Pancreas (tissue), 10 donors: ENCODE data around the gene EMX1. TPM values are rescaled to one million over a fixed set of nuclear protein-coding genes. Genes with fewer than 3 reads are reported as not detected.

Experiments
- ATAC-seq, 4 donors: fragments of 200-7000 bp; cut with Tn5 transposase; one replicate each; pipeline versions ENCODE4 v1.8.0 to v1.9.1; 2020; ENCODE audit warnings: mild to moderate bottlenecking in 4 of 4, moderate library complexity in 4 of 4
- DNase-seq, 6 donors: peaks; one replicate each; pipeline ENCODE4 v3.0.0-alpha.2; 2020
- FAIRE-seq: peaks from 2 replicates; lab custom pipeline; 2012; peaks lifted over from hg19 to GRCh38; lab: Jason Lieb, UNC
- H3K27ac ChIP-seq, 4 donors: fragments of 200-600 bp; sonication (generic); 1 replicate in 3 of 4; 2 replicates in 1 of 4; pipeline versions ENCODE4 v1.5.0 to v1.8.0; 2020
- H3K27me3 ChIP-seq, 4 donors: fragments of 200-600 bp; one replicate each; pipeline ENCODE4 v1.8.0; 2021
- H3K36me3 ChIP-seq, 3 donors: fragments of 200-600 bp; sonication (generic) in 1 of 3; one replicate each; pipeline versions ENCODE4 v1.5.0 to v1.8.0; 2020 to 2021
- H3K4me1 ChIP-seq, 3 donors: fragments of 200-600 bp; one replicate each; pipeline ENCODE4 v1.8.0; 2021
- H3K4me3 ChIP-seq, 4 donors: fragments of 200-600 bp; sonication (generic) in 2 of 4; one replicate each; pipeline versions ENCODE4 v1.5.0 to v1.8.0; 2020 to 2021
- H3K9me3 ChIP-seq, 4 donors: fragments of 200-600 bp; one replicate each; pipeline ENCODE4 v1.8.0; 2021
- WGBS, 2 donors: extraction: QIAGEN DNeasy Blood & Tissue Kit; methylation state at CpG; one replicate each; pipeline ENCODE4 v1.1.7; 2013; 5-methylcytosine and 5-hydroxymethylcytosine counted together
- intact Hi-C, 3 donors: fragments of 100-400 bp; cut with DNase I; formaldehyde crosslinking; loops; one replicate each; pipeline versions ENCODE4 v1.11.1 to v1.14.2; 2022
- polyA plus RNA-seq, 2 donors: library from polyadenylated mRNA; stranded (reverse); fragments of 200-250 nt; gene quantifications; one replicate each; pipeline ENCODE4 v1.2.3, GENCODE V29; 2013
- total RNA-seq, 6 donors: library from RNA; stranded (reverse); fragmentation: NEBNext Ultra II Directional in 4 of 6; extraction: Animal tissue kit (Norgen Biotek cat#: 25700) in 4 of 6; gene quantifications; one replicate each; pipeline versions ENCODE4 v1.2.1 to v1.2.4, GENCODE V29; 2021 to 2023
- TF ChIP-seq, protein P1 (sequence below), 4 donors: fragments of 200-600 bp; sonication (generic) in 3 of 4; IDR thresholded peaks; one replicate each; pipeline versions ENCODE4 v1.5.0 to v1.8.0; 2021; ENCODE audit warnings: antibody characterized with exemption in 4 of 4
- donor health status: healthy with polysubstance abuse.
- donor health status: DM: no; HTN: no; CAD: no; lungs with moderate emphysema.
- donor health status: DM: no; HTN: no; CAD: no.
- donor health status: control.
- donor health status: control.
- donor health status: Bipolar disorder and iron deficiency.
- donor health status: DM: yes; HTN: yes; CAD: no.
- donor health status: DM: no; HTN: no; CAD: no.
- donor health status: DM: no; HTN: no; CAD: no.
- donor health status: DM: yes; HTN: yes; CAD: no.

The EMX1 gene
- total and polyA plus RNA-seq, 8 donors, result 0.13 to 0.37 (median 0.28) TPM; not detected in 1

DNA sequence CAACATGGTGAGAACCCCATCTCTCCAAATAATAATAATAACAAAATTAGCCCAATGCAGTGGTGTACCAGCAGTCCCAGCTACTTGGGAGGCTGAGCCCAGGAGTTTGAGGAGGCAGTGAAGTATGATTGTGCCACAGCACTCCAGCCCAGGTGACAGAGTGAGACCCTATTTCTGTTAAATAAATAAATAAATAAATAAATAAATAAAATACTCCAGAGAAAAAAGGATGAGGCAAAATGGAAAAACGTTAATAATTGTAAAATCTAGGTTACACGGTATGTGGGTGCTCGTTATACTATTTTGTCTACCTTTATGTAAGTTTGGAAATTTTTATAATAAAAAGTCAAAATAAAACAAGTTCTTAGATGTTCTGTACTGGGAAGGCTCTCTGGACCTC lies 8.6 kb upstream of the EMX1 start:
- H3K27ac ChIP-seq, result no peak overlapping the region
- TF ChIP-seq, protein P1, sequence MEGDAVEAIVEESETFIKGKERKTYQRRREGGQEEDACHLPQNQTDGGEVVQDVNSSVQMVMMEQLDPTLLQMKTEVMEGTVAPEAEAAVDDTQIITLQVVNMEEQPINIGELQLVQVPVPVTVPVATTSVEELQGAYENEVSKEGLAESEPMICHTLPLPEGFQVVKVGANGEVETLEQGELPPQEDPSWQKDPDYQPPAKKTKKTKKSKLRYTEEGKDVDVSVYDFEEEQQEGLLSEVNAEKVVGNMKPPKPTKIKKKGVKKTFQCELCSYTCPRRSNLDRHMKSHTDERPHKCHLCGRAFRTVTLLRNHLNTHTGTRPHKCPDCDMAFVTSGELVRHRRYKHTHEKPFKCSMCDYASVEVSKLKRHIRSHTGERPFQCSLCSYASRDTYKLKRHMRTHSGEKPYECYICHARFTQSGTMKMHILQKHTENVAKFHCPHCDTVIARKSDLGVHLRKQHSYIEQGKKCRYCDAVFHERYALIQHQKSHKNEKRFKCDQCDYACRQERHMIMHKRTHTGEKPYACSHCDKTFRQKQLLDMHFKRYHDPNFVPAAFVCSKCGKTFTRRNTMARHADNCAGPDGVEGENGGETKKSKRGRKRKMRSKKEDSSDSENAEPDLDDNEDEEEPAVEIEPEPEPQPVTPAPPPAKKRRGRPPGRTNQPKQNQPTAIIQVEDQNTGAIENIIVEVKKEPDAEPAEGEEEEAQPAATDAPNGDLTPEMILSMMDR (IDR thresholded peaks at IDR 0.05), result no peak
- intact Hi-C loops, result no loop called here
- no peak overlapping the region for H3K4me3 ChIP-seq
- DNase-seq (no peak), FAIRE-seq (no peak), ATAC-seq (no peak)
- H3K27me3 ChIP-seq, result peaks cover 0 to 31% (median 7%) of the 10 kb centered on the region in 4 donors
- no peaks in the 10 kb centered on the region for H3K4me1 ChIP-seq
- H3K36me3 ChIP-seq, result no peaks in the 10 kb centered on the region
- WGBS, 2 donors, result 75 to 79% methylated on average over 3 of the region's 3 CpGs
- no peaks in the 10 kb centered on the region for H3K9me3 ChIP-seq

DNA sequence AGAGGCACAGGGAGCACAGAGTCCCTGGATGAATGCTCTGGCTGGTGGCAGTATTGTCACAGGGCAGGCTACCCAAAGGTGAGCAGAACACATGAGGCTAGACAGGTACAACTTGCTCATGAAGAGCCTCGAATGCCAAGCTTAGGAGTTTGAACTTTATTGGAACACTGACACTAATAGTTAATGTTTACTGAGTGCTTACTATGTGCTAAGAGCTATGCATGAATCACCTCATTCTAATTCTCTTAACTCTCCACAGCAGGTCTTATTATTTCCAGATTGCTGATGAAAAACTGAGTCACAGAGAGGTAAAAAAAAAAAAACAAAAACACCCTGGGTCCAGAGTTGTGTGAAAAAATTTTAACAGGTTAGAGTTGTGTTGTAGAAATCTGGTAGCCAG lies 6.1 kb upstream of the EMX1 start:
- DNase-seq, result no peak
- peaks cover 0 to 49% (median 12%) of the 10 kb centered on the region in 4 donors for H3K27me3 ChIP-seq
- H3K4me3 ChIP-seq, result no peak overlapping the region
- no peak for ATAC-seq
- 20 to 28% methylated on average over 1 of the region's 1 CpG for WGBS, 2 donors
- no peaks in the 10 kb centered on the region for H3K9me3 ChIP-seq
- intact Hi-C loops, result no loop called here
- H3K36me3 ChIP-seq, result no peaks in the 10 kb centered on the region
- TF ChIP-seq, protein P1 (IDR thresholded peaks at IDR 0.05), result no peak
- FAIRE-seq, result no peak
- no peak overlapping the region for H3K27ac ChIP-seq
- H3K4me1 ChIP-seq, result no peaks in the 10 kb centered on the region

DNA sequence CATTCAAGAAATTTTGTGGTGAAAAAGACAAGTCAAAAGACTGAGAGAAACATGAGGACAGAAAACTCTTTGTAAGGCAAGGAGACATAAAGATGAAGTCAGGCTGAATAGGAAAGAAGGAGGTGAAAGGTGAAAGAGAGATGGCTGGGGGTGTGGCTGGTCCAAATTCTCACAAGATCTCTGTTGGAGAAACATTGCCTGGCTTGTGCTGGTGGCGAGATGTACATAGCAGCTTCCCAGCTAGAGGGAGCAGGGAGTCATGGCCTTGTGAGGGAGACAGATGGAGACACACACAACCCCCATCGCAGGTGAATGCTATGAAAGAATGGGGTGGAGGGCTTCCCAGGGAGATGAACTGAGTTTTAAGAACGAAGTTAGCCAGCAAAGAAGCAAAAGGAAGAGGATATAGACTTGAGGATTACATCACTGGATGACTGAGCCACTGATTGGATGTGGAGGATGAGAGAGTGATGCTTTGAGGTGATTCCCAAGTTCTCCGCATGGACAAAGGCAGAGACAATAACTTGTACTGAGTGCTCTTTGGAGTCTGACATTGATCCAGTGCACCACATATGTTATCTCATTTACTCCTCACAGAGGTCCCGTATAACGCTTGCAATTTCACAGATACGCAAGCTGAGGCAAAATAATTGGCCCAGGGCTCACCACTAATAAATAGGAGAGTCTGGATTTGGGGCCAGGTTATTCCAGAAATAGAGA lies 3.7 kb upstream of the EMX1 start:
- ATAC-seq (no peak), FAIRE-seq (no peak), DNase-seq (no peak)
- H3K4me3 ChIP-seq, result no peak overlapping the region
- TF ChIP-seq, protein P1 (IDR thresholded peaks at IDR 0.05), result no peak
- H3K27me3 ChIP-seq, result peaks cover 0 to 43% (median 10%) of the 10 kb centered on the region in 4 donors
- no peak overlapping the region for H3K27ac ChIP-seq
- 21 to 26% methylated on average over 7 of the region's 7 CpGs for WGBS, 2 donors
- H3K9me3 ChIP-seq, result no peaks in the 10 kb centered on the region
- intact Hi-C loops, result no loop called here
- H3K4me1 ChIP-seq, result peaks cover 4 to 7% (median 6%) of the 10 kb centered on the region in 3 donors
- no peaks in the 10 kb centered on the region for H3K36me3 ChIP-seq

DNA sequence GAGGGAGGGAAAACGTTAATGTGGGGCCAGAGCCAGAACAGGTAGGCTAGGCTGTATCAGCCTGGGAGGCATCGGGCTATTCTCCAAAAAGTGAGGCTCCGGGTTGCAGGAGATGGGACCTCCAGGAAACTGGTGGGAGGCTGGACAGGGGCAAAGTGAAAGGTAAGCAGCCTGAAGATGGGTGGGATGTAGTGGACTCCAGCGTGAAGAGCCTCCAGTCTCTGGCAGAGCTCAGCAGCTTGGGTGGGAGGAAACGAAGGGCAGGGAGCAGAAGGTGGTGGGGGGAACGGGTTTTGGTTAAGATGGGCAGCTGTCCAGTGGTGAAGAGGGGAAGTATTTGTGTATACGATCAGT lies 3.1 kb upstream of the EMX1 start:
- no peak overlapping the region for H3K4me3 ChIP-seq
- peaks cover 4 to 8% (median 7%) of the 10 kb centered on the region in 3 donors for H3K4me1 ChIP-seq
- intact Hi-C loops, result no loop called here
- FAIRE-seq, result no peak
- no peaks in the 10 kb centered on the region for H3K9me3 ChIP-seq
- ATAC-seq, result no peak
- H3K27me3 ChIP-seq, result peaks cover 0 to 41% (median 10%) of the 10 kb centered on the region in 4 donors
- H3K27ac ChIP-seq, result no peak overlapping the region
- TF ChIP-seq, protein P1 (IDR thresholded peaks at IDR 0.05), result no peak
- WGBS, 2 donors, result 14 to 17% methylated on average over 7 of the region's 7 CpGs
- DNase-seq, result peak in 1 of 6 donors; percentile 4
- no peaks in the 10 kb centered on the region for H3K36me3 ChIP-seq
